SU-DHL-6 (cell line): ENCODE measurements around the gene CAPN9.

Source experiments
- H2AFZ ChIP-seq: fragments of 200-600 bp; sonication (generic); 2 replicates; pipeline ENCODE4 v1.6.1; 2014; ENCODE audit warnings: low read depth, mild to moderate bottlenecking, moderate library complexity, mixed read lengths, antibody characterized with exemption, low read length; ENCODE audit not compliant: severe bottlenecking
- H3F3A ChIP-seq: fragments of 200-600 bp; shearing (Covaris generic); 2 replicates; pipeline ENCODE4 v1.6.0; 2016; ENCODE audit warnings: antibody characterized with exemption, mild to moderate bottlenecking; ENCODE audit not compliant: insufficient read depth
- H3K27ac ChIP-seq: fragments of 200-600 bp; sonication (generic); 2 replicates; pipeline ENCODE4 v1.5.1; 2016; ENCODE audit warnings: low read depth, mild to moderate bottlenecking, low read length, moderate library complexity, mixed read lengths
- H3K27me3 ChIP-seq: fragments of 200-600 bp; sonication (generic), shearing (Covaris generic); 2 replicates; pipeline ENCODE4 v1.6.0; 2014; ENCODE audit warnings: mild to moderate bottlenecking, low read length
- H3K36me3 ChIP-seq: fragments of 200-600 bp; sonication (generic); 2 replicates; pipeline ENCODE4 v1.6.1; 2014; ENCODE audit warnings: mild to moderate bottlenecking, low read length, mixed read lengths
- H3K4me2 ChIP-seq: fragments of 300-600, 200-600 bp; shearing (Covaris generic), sonication (generic); 2 replicates; pipeline ENCODE4 v1.6.0; 2014; ENCODE audit warnings: low read length, low read depth, mild to moderate bottlenecking; ENCODE audit not compliant: poor library complexity, severe bottlenecking
- H3K4me3 ChIP-seq: fragments of 200-600 bp; sonication (generic); 2 replicates; pipeline ENCODE4 v1.5.1; 2014; ENCODE audit warnings: antibody characterized with exemption, low read length, mild to moderate bottlenecking, mixed read lengths; ENCODE audit not compliant: insufficient read depth, poor library complexity, severe bottlenecking
- H3K79me2 ChIP-seq: fragments of 200-600 bp; sonication (generic); 2 replicates; pipeline ENCODE4 v1.6.1; 2014; ENCODE audit warnings: mild to moderate bottlenecking, low read length, moderate library complexity; ENCODE audit not compliant: insufficient read depth
- H3K9ac ChIP-seq: fragments of 200-600 bp; sonication (generic); 2 replicates; pipeline ENCODE4 v1.7.0; 2014; ENCODE audit warnings: mild to moderate bottlenecking, low read length
- H3K9me2 ChIP-seq: fragments of 200-600 bp; sonication (generic); replicated peaks from 2 replicates; pipeline ENCODE4 v1.6.1; 2014; ENCODE audit warnings: low read length; ENCODE audit not compliant: insufficient read depth
- H3K9me3 ChIP-seq: fragments of 200-600 bp; sonication (generic); 2 replicates; pipeline ENCODE4 v1.6.1; 2014; ENCODE audit warnings: low read length, mixed read lengths; ENCODE audit not compliant: insufficient read depth
- H4K20me1 ChIP-seq: fragments of 200-600 bp; sonication (generic); 2 replicates; pipeline ENCODE4 v1.6.1; 2014; ENCODE audit warnings: low read depth, mild to moderate bottlenecking, antibody characterized with exemption, low read length, moderate library complexity, mixed read lengths
- CTCF ChIP-seq: fragments of 200-600 bp; sonication (generic); IDR thresholded peaks from one replicate; pipeline ENCODE4 v1.5.1; 2017; ENCODE audit warnings: antibody characterized with exemption, mild to moderate bottlenecking, low read length, moderate library complexity; ENCODE audit not compliant: insufficient read depth, poor library complexity, severe bottlenecking
- EZH2phosphoT487 ChIP-seq: fragments of 200-600 bp; sonication (generic), shearing (Covaris generic); conservative IDR thresholded peaks from 2 replicates; pipeline ENCODE4 v1.6.1; 2018; ENCODE audit warnings: mild to moderate bottlenecking, antibody characterized with exemption, low read length, moderate library complexity, mixed read lengths

Gene CAPN9

GRCh38 chr1:230807561-230808280, 60.5 kb downstream of the CAPN9 start:
- no peak for TF ChIP-seq EZH2phosphoT487
- TF ChIP-seq CTCF, result no peak
- no peaks in the 10 kb centered on the region for H3K27me3 ChIP-seq
- H3F3A ChIP-seq, result no peaks in the 10 kb centered on the region
- no peak overlapping the region for H3K4me2 ChIP-seq
- no peak overlapping the region for H3K4me3 ChIP-seq
- H3K79me2 ChIP-seq, result no peaks in the 10 kb centered on the region
- H2AFZ ChIP-seq, result no peak overlapping the region
- no peaks in the 10 kb centered on the region for H4K20me1 ChIP-seq
- no peaks in the 10 kb centered on the region for H3K36me3 ChIP-seq
- no peaks in the 10 kb centered on the region for H3K9me2 ChIP-seq
- no peak overlapping the region for H3K27ac ChIP-seq
- H3K9ac ChIP-seq, result no peak overlapping the region
- H3K9me3 ChIP-seq, result peaks cover 6% of the 10 kb centered on the region; the same call in 1 of the 2 replicates

DNA sequence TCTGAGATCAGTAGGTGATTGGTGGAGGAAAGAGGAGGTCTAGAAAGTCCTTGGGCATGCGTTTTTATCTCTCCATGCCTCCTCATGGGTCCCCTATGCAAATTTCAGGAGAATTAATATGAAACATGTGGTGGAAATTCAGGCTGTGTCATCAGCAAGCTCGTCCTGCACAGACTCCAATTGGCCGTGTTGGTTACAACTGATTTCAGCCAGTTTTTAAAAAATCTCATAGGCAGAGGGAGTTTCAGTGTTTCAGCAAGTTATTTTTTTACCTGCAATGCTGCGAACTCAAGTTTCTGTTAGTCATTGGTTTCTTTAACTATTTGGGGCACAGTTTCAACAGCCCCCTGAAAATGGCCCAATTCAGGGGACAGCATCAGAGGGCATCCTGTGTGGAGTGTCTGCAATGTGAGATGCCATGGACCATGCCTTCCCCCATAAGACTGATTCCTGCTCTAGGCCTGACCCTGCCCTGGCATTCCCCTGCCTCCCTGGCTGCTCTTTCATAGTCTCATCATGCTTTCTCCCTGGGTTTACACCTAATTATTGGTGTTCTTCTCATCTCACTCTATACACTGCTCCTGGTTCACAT, 61.2 kb downstream of the CAPN9 start:
- no peaks in the 10 kb centered on the region for H3K27me3 ChIP-seq
- H3K27ac ChIP-seq, result no peak overlapping the region
- H3K9me3 ChIP-seq, result peaks cover 10% of the 10 kb centered on the region; the same call in 1 of the 2 replicates
- no peaks in the 10 kb centered on the region for H3K79me2 ChIP-seq
- TF ChIP-seq CTCF, result no peak
- no peak for TF ChIP-seq EZH2phosphoT487
- no peak overlapping the region for H3K4me3 ChIP-seq
- H3K9me2 ChIP-seq, result no peaks in the 10 kb centered on the region
- H2AFZ ChIP-seq, result no peak overlapping the region
- no peak overlapping the region for H3K4me2 ChIP-seq
- no peak overlapping the region for H3K9ac ChIP-seq
- H4K20me1 ChIP-seq, result no peaks in the 10 kb centered on the region
- H3K36me3 ChIP-seq, result no peaks in the 10 kb centered on the region
- no peaks in the 10 kb centered on the region for H3F3A ChIP-seq

DNA sequence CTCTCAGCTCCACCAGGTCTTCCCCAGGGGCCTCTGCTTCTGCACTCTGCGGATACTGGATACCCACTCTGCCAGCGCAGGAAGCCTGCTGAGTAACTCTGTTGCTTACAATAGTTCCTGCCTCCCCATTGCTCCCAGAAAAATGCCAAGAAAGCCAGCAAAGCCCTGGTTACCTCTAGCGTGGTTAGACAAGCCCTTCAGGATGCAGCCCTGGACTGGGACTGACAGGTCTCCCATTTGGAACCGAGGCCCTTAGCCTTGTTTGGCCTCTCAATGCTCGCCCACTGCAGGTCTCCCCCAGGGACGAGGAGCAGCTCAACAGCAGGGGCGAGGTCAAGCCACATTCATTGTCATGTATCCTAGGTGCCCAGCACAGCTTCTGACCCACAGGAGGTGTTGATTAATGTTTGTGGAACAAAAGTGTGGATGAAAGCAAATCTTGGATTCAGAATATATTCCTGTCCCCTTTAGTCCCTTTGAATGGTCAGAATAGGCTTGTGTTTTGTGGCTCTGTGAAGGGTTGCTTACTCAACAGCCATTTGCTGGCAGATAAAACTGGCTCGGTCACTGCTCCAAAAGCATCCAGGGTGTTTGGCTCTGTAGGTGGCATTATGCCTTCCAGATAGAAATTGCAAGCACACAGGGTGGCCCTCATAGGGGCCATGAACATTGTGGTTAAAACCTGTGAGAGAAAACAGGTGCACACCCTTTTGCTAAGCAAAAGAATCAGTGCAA, 62.2 kb downstream of the CAPN9 start:
- Histone ChIP-seq H3K27me3 (no peaks in the 10 kb centered on the region), H3K27ac (no peak overlapping the region), H3F3A (no peaks in the 10 kb centered on the region), H3K36me3 (peaks cover 3% of the 10 kb centered on the region; the same call in 1 of the 2 replicates), H3K9me2 (no peaks in the 10 kb centered on the region), H3K9me3 (peaks cover 14% of the 10 kb centered on the region; the same call in 1 of the 2 replicates), H3K4me3 (no peak overlapping the region), H4K20me1 (no peaks in the 10 kb centered on the region), H3K9ac (no peak overlapping the region), H3K79me2 (no peaks in the 10 kb centered on the region), H2AFZ (no peak overlapping the region), H3K4me2 (no peak overlapping the region)
- TF ChIP-seq CTCF (no peak), EZH2phosphoT487 (no peak)
